Stimulated activated effector memory CD8-positive, alpha-beta T cell treated with anti-CD3 and anti-CD28 coated beads, Interleukin-12 subunit alpha, Interleukin-12 subunit beta, amount 100 ng/mL, for 72 hours (primary cell): Measurements from ENCODE around the gene SPINK1.
"Not testable (repeated sequence)": the region's sequence is repeated elsewhere in the genome, so short reads cannot be mapped to it uniquely, and the experiment has no call there.

ENCODE experiments used
- ATAC-seq: fragments of 150-1000 bp; cut with Tn5 transposase; 2 replicates; pipeline ENCODE4 v1.10.0; 2021
- DNase-seq, 2 donors: peaks; one replicate each; pipeline ENCODE4 v3.0.0; 2021 to 2022; ENCODE audit warnings: low spot score in 2 of 2
- H3K27ac Mint-ChIP-seq: one replicate; pipeline ENCODE4 v1.8.0; 2022; ENCODE audit warnings: mild to moderate bottlenecking, mixed read lengths
- H3K36me3 Mint-ChIP-seq: one replicate; pipeline ENCODE4 v1.8.0; 2022; ENCODE audit warnings: mild to moderate bottlenecking, mixed read lengths
- H3K4me1 Mint-ChIP-seq: one replicate; pipeline ENCODE4 v1.8.0; 2022; ENCODE audit warnings: mixed read lengths
- H3K4me3 Mint-ChIP-seq: one replicate; pipeline ENCODE4 v1.8.0; 2022; ENCODE audit warnings: mild to moderate bottlenecking, mixed read lengths
- H3K9me3 Mint-ChIP-seq: one replicate; pipeline ENCODE4 v1.8.0; 2022; ENCODE audit warnings: mixed read lengths

The SPINK1 gene, protein sequence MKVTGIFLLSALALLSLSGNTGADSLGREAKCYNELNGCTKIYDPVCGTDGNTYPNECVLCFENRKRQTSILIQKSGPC

DNA sequence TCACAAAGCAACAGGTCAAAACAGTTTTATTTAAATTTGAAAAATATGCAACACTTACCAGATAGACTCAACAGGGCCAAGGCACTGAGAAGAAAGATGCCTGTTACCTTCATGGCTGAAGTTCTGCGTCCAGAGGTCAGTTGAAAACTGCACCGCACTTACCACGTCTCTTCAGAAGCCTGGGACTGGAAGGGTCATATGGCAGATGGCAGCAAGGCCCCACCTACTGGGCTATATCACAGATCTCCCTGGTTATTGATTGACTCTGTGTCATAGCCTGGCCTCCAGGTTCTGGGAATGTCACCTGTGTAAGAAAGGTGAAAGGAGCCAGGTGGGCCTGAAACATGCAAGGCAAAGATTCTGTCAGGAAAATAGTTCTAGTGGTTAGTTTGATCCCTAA lies at the start of gene SPINK1:
Gene SPINK1 (minus strand): TSS at position 207 of the 400 bp plus-strand sequence. CDS start 94 bp downstream, at position 113.
- no peak for DNase-seq
- no peak within 1 kb of the TSS for H3K4me3 Mint-ChIP-seq
- no peak within 1 kb of the TSS for H3K27ac Mint-ChIP-seq

DNA sequence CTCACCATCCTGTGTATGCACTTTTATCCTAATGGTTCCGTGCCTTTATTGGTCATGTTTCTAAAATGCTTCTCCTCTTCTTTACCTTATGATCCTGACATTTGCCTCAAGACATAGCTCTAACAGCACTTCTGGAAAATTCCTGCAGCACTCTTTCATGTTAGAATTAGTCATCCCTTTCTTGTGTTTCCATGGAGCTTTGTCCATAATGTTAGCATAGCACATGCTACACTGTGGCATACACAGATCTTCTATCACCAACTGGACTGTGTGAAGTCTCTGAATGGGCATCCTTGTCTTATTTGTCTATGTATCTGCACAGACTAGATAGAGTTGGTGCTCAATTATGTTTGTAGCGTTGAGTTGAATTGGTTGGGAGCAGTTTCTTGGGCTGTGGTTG lies 49.0 kb upstream of the SPINK1 start:
- no peak for DNase-seq
- Mint-ChIP-seq H3K4me1 (no peaks in the 10 kb centered on the region), H3K9me3 (no peaks in the 10 kb centered on the region), H3K27ac (no peak overlapping the region), H3K4me3 (no peak overlapping the region), H3K36me3 (no peaks in the 10 kb centered on the region)
- no peak for ATAC-seq

More for the DNA sequence above, at the start of gene SPINK1:
- H3K9me3 Mint-ChIP-seq, result no peaks in the 10 kb centered on the region
- H3K36me3 Mint-ChIP-seq, result no peaks in the 10 kb centered on the region
- H3K4me1 Mint-ChIP-seq, result no peaks in the 10 kb centered on the region
- ATAC-seq, result no peak

DNA sequence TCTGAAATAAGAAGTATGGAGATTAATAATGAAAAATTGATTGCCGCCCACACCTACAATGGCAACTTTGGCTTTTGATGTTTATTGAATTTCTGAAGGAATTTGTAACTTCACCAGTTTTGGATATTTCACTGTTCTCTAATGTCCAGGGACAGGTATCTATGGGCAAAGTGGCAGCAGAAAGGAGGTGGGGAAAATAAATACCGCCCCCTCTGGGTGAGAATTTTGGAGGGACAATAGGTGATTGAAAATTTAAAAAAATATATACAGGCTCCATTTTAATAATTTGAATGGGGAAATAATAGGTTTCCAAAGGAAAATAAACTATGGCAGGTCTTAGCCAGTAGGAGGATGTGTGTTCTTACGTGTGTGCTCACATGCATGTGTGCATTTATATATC lies 48.3 kb upstream of the SPINK1 start:
- Mint-ChIP-seq H3K27ac (no peak overlapping the region), H3K36me3 (no peaks in the 10 kb centered on the region), H3K9me3 (no peaks in the 10 kb centered on the region), H3K4me1 (no peaks in the 10 kb centered on the region), H3K4me3 (no peak overlapping the region)
- no peak for ATAC-seq
- no peak for DNase-seq

DNA sequence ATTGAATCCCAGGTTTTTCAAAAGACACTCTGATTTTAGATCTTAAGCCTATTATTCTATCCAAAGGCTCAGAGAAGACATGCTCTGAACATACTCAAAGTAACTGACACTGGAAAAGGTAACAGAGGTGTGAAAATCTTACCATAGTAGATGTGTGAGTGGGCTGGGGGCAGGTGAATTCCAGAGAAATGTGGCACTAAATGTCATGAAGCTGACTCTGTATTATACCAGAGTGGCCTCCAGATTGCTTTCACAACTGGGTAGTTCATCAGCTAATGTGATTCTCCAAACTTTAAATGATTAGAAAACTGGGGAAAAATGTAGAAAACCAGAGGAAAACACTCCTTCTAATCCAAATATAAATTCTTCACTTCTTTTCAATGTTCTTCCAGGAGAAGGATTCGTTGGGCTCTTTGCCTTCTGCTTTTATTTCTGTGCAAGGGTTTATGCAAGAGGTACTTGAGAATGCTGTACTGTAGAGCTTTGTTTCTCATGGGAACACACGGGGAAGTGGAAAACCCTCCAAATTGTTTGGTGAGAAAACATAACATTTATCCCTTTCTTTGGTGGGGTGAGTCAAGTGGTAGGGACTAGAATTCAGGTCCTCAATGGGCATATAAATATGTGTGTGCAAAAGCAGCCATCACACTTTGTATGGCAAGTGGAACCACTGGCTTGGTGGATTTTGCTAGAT lies 46.7 kb upstream of the SPINK1 start, which contains the start of gene SCGB3A2:
Gene SCGB3A2 (plus strand): TSS at position 646 of the 694 bp plus-strand sequence. CDS start 93 bp downstream, outside the sequence.
- no peaks in the 10 kb centered on the region for H3K9me3 Mint-ChIP-seq
- no peak for ATAC-seq

DNA sequence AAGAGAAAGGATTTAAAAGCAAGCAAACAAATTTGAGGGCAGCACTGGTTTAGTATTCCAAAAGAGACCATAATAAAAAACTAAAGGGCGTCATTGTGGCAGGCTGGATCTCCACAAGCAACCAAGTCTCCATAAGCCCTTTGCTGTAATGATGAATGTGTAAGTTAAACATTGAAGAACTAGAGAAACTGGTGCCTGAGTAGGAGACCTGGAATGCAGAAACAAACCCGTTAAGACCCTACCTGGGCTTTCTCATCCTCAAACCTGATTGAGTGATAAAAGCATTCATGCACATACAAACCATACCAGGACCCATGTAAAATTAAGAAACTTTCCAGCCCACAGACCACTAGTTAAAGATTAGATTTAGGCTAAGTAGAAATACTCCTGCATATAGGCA lies 45.2 kb upstream of the SPINK1 start:
- Mint-ChIP-seq H3K9me3 (no peaks in the 10 kb centered on the region), H3K4me1 (no peaks in the 10 kb centered on the region), H3K4me3 (no peak overlapping the region), H3K27ac (no peak overlapping the region), H3K36me3 (no peaks in the 10 kb centered on the region)
- ATAC-seq (no peak), DNase-seq (no peak)

More for the DNA sequence above, 46.7 kb upstream of the SPINK1 start, which contains the start of gene SCGB3A2:
- Mint-ChIP-seq H3K4me3 (no peak within 1 kb of the TSS), H3K36me3 (no peaks in the 10 kb centered on the region), H3K27ac (no peak within 1 kb of the TSS), H3K4me1 (no peaks in the 10 kb centered on the region)
- no peak for DNase-seq

DNA sequence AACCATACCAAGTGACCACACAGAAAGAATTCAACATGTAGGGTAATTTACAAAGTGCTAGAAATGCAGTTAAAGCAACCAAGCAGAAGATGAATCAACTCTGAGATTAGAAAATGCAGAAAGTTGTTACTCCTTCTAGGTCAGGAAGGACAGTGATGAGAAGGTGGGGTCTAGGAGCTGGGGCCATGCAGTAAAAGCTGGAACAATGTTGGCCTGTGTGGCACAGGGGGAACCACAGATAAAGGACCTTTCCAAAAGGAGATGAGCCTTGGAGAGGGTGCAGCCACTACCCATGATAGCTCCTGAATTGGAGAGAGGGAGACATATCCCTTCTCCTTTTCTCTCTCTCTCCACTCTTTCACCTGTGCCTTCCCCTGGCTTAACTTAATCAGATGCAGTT lies 44.7 kb upstream of the SPINK1 start:
- no peak overlapping the region for H3K27ac Mint-ChIP-seq
- H3K4me3 Mint-ChIP-seq, result no peak overlapping the region
- no peak for DNase-seq

DNA sequence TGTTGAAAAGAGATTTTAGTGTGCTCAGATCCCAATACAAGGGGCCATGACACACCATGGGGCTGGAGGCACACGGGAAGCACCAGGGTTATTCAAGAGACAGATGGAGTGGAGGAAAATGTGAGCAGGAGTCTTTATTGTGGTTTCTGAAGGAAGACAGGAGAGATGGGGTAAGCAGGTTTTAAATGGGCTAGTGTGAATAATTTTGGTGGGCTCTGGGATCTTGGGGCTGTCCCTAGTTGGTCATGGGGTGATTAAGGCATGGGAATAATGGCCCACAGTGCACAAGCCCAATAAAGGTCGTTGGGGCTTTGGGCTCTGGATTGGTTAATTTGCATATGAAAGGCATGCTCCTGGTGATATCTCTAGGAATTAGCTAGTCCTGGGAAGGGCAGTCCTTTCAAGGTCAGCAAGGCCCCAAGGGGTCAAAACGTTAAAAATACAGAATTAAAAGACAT lies 43.5 kb upstream of the SPINK1 start:
- H3K4me3 Mint-ChIP-seq, result no peak overlapping the region
- H3K9me3 Mint-ChIP-seq, result no peaks in the 10 kb centered on the region
- H3K27ac Mint-ChIP-seq, result no peak overlapping the region
- H3K36me3 Mint-ChIP-seq, result no peaks in the 10 kb centered on the region
- no peak for DNase-seq
- no peaks in the 10 kb centered on the region for H3K4me1 Mint-ChIP-seq
- ATAC-seq, result no peak

More for the DNA sequence above, 44.7 kb upstream of the SPINK1 start:
- H3K4me1 Mint-ChIP-seq, result no peaks in the 10 kb centered on the region
- ATAC-seq, result no peak
- H3K36me3 Mint-ChIP-seq, result no peaks in the 10 kb centered on the region
- H3K9me3 Mint-ChIP-seq, result no peaks in the 10 kb centered on the region

DNA sequence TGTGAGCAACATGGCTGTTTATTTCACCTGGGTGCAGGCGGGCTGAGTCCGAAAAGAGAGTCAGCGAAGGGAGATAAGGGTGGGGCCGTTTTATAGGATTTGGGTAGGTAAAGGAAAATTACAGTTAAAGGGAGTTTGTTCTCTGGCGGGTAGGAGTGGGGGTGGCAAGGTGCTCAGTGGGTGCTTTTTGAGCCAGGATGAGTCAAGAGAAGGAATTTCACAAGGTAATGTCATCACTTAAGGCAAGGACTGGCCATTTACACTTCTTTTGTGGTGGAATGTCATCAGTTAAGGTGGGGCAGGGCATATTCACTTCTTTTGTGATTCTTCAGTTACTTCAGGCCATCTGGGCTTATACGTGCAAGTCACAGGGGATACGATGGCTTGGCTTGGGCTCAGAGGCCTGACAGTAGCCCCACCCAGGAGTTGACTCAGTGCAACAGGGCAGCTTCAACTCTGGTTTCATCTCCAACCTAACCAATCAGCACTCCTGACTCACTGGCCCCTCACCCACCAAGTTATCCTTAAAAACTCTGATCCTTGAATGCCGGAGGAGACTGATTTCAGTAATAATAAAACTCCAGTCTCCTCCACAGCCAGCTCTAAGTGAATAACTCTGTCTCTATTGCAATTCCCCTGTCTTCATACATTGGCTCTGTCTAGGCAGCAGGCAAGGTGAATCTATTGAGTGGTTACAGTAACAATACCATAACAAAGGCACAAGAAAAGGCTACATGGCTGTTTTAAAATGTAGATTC lies 42.8 kb upstream of the SPINK1 start:
- H3K9me3 Mint-ChIP-seq, H3K4me1 Mint-ChIP-seq, DNase-seq, H3K4me3 Mint-ChIP-seq, ATAC-seq, H3K36me3 Mint-ChIP-seq, H3K27ac Mint-ChIP-seq: not testable (repeated sequence)

DNA sequence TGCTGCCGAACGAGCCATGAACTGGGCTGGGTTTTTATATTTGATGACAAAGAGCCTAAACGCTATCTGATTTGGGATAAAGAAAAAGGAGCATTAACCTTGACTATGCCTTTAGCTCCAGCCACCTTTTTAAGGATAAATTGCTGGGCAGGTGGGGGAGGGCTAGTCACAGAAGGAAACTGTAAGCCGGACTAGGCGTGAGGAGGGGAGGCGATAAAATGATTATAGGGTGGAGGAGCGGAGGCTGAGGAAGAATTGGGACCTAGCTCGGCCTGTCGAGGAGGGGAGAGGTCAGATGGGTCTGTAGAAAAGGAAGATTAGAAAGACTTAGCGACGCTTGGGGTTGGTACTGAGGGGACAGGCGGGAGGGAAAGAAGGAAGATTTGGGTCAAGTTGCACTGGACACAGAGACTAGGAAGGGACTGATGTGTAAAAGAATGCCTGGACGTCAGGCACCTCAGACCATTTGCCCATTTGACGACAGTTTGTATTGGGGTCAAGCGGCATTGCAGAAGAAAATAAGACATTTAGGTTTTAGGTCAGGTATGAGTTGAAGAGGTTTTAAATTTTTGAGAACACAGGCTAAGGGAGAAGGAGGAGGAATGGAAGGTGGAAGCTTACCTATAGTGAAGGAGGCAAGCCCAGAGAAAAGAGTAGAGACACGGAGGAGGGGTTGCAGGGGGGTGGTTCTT lies 41.4 kb upstream of the SPINK1 start:
- not testable (repeated sequence) for DNase-seq, H3K4me3 Mint-ChIP-seq, H3K9me3 Mint-ChIP-seq, ATAC-seq, H3K4me1 Mint-ChIP-seq, H3K36me3 Mint-ChIP-seq, H3K27ac Mint-ChIP-seq

DNA sequence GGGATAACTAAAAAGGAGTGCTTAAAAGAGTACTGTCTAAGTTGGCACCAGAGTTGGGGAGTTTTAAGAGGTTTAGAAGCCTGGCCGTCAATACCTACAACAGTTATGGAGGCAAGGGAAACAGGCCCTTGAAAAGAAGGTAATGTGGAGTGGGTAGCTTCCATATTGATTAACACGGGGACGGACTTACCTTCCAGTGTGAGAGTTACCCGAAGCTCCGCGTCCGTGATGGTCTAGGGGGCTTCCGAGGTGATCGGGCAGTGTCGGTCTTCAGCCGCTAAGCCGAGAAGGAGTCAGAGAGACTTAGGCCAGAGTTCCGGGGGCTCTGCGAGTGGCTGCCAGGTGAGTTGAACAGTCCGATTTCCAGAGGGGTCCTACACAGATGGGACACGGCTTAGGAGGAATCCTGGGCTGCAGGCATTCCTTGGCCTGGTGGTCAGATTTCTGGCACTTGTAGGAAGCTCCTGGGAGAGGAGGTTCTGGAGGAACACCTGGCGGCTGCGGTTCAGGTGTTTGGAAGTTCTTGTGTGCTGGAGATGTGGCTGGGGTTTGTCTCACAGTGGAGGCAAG lies 40.6 kb upstream of the SPINK1 start:
- H3K27ac Mint-ChIP-seq, H3K4me3 Mint-ChIP-seq, H3K36me3 Mint-ChIP-seq, ATAC-seq, DNase-seq, H3K9me3 Mint-ChIP-seq, H3K4me1 Mint-ChIP-seq: not testable (repeated sequence)

DNA sequence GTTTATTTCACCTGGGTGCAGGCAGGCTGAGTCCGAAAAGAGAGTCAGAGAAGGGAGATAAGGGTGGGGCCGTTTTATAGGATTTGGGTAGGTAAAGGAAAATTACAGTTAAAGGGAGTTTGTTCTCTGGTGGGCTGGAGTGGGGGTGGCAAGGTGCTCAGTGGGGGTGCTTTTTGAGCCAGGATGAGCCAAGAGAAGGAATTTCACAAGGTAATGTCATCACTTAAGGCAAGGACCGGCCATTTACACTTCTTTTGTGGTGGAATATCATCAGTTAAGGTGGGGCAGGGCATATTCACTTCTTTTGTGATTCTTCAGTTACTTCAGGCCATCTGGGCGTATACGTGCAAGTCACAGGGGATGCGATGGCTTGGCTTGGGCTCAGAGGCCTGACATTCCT lies 38.4 kb upstream of the SPINK1 start:
- not testable (repeated sequence) for H3K9me3 Mint-ChIP-seq, ATAC-seq, H3K4me3 Mint-ChIP-seq, H3K27ac Mint-ChIP-seq, H3K36me3 Mint-ChIP-seq, DNase-seq, H3K4me1 Mint-ChIP-seq

DNA sequence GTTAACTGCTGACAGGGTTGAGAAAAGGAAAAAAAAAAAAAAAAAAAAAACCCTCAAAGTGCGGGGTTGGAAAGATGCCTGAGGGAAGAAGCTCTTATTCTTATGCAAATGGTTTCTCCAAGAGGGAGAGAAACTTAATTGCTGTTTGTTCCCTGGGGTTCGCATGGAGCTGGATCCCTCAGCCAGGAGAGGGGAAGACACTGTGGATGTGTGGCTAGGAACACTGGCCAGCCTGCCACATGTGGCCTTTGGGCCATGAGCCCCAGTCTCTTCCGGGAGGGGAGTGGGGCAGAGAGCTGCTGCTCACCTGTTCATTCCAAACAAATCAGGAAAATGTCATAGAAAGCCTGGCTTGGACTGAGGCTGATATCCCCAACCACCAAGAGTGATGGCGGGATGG lies 37.6 kb upstream of the SPINK1 start:
- no peak overlapping the region for H3K27ac Mint-ChIP-seq
- H3K9me3 Mint-ChIP-seq, result no peaks in the 10 kb centered on the region
- DNase-seq (no peak), ATAC-seq (no peak)
- no peak overlapping the region for H3K4me3 Mint-ChIP-seq
- no peaks in the 10 kb centered on the region for H3K36me3 Mint-ChIP-seq
- no peaks in the 10 kb centered on the region for H3K4me1 Mint-ChIP-seq

DNA sequence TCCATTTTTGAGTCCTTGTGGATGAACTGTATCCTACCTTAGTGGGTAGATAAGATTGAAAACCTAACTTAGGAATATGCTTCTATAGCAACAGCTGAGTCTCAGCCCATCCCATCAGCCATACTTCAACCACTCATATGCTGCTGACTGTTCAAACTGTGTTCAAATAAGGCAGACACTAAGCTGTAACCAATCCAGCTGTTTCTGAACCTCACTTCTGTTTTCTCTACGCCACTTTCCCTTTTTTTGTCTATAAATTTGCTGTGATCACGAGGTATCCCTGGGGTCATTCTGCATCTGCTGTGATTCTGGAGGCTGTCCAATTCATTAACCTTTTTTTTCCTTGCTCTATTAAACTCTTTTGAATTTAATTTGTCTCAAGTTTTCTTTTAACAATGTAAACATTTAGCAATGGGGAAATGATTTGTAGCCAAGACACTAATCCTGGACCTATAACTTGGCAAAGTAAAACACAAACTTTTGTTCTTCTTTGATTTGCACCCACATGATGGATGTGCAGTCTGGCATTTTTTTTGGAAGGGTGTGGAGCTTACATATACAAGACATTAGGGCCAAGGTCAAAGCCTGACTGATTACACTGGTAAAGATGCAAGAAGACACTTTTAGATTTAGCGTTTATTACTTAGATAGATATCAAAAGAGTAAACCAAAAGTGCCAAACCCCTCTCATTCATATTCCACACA lies 32.1 kb upstream of the SPINK1 start:
- no peaks in the 10 kb centered on the region for H3K36me3 Mint-ChIP-seq
- DNase-seq (no peak), ATAC-seq (no peak)
- H3K9me3 Mint-ChIP-seq, result no peaks in the 10 kb centered on the region
- no peak overlapping the region for H3K4me3 Mint-ChIP-seq
- H3K4me1 Mint-ChIP-seq, result no peaks in the 10 kb centered on the region
- no peak overlapping the region for H3K27ac Mint-ChIP-seq

DNA sequence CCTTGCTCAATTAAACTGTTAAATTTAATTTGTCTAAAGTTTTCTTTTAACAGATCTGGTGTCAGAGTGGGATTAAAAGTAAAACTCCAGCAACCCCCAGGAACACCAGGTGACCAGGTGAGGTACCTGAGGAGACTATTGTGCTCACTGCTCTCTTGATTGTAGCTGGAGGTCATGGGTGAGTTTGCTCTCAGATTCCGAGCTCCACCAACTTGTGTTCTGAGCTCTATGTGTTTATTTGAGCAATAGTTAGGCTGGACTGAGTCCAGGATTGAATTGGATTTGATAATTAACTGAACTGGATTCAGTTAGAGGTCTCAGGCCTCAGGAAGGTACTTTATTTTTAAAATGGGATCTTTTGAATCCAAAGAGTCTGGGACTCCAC lies 29.2 kb upstream of the SPINK1 start:
- H3K9me3 Mint-ChIP-seq, result no peaks in the 10 kb centered on the region
- H3K4me3 Mint-ChIP-seq, result no peak overlapping the region
- H3K27ac Mint-ChIP-seq, result no peak overlapping the region
- ATAC-seq (no peak), DNase-seq (no peak)
- H3K4me1 Mint-ChIP-seq, result no peaks in the 10 kb centered on the region
- no peaks in the 10 kb centered on the region for H3K36me3 Mint-ChIP-seq
